Nephron (organoid): ENCODE measurements around the gene MCM10.
"Not testable (repeated sequence)": the region's sequence is repeated elsewhere in the genome, so short reads cannot be mapped to it uniquely, and the experiment has no call there.

Experiments used
- H3K27ac Mint-ChIP-seq, 3 experiments: 2 replicates each; pipeline ENCODE4 v1.8.0; 2020; ENCODE audit warnings: mixed read lengths in 3 of 3, mild to moderate bottlenecking in 2 of 3, moderate library complexity in 1 of 3
- H3K27me3 Mint-ChIP-seq: 2 replicates; pipeline ENCODE4 v1.8.0; 2021; ENCODE audit warnings: low read depth, mild to moderate bottlenecking, moderate library complexity, mixed read lengths
- H3K36me3 Mint-ChIP-seq: 2 replicates; pipeline ENCODE4 v1.8.0; 2020; ENCODE audit warnings: low read depth, mixed read lengths
- H3K4me1 Mint-ChIP-seq: 2 replicates; pipeline ENCODE4 v1.8.0; 2020; ENCODE audit warnings: mixed read lengths
- H3K4me3 Mint-ChIP-seq, 3 experiments: 2 replicates each; pipeline ENCODE4 v1.8.0; 2020; ENCODE audit warnings: mild to moderate bottlenecking in 3 of 3, mixed read lengths in 3 of 3, moderate library complexity in 2 of 3
- H3K9me3 Mint-ChIP-seq: 2 replicates; pipeline ENCODE4 v1.8.0; 2020; ENCODE audit warnings: mixed read lengths
- CTCF ChIP-seq, 3 experiments: fragments of 200-600 bp; sonication (generic); IDR thresholded peaks; one replicate each; pipeline ENCODE4 v1.5.0; 2021; ENCODE audit warnings: antibody characterized with exemption in 3 of 3; ENCODE audit not compliant: unreplicated experiment in 3 of 3

The MCM10 gene

GRCh38 chr10:13140627-13141190 is 20.6 kb upstream of the MCM10 start:
- Mint-ChIP-seq H3K27me3 (no peaks in the 10 kb centered on the region), H3K9me3 (peaks cover 13% of the 10 kb centered on the region), H3K27ac (no peak overlapping the region), H3K4me1 (peaks cover 10% of the 10 kb centered on the region), H3K4me3 (no peak overlapping the region), H3K36me3 (peaks cover 4% of the 10 kb centered on the region)
- TF ChIP-seq CTCF (IDR thresholded peaks at IDR 0.05; ENCODE audit: unreplicated experiment in 3 of 3), result no peak

GRCh38 chr10:13143766-13144165 is 17.6 kb upstream of the MCM10 start:
- H3K4me3 Mint-ChIP-seq, result no peak overlapping the region
- peaks cover 8% of the 10 kb centered on the region for H3K4me1 Mint-ChIP-seq
- no peaks in the 10 kb centered on the region for H3K36me3 Mint-ChIP-seq
- no peaks in the 10 kb centered on the region for H3K27me3 Mint-ChIP-seq
- no peak overlapping the region for H3K27ac Mint-ChIP-seq
- no peak for TF ChIP-seq CTCF (IDR thresholded peaks at IDR 0.05; ENCODE audit: unreplicated experiment in 3 of 3)
- H3K9me3 Mint-ChIP-seq, result peaks cover 19% of the 10 kb centered on the region

GRCh38 chr10:13144814-13145213 is 16.5 kb upstream of the MCM10 start:
- Mint-ChIP-seq H3K27ac (no peak overlapping the region), H3K27me3 (no peaks in the 10 kb centered on the region), H3K36me3 (no peaks in the 10 kb centered on the region), H3K9me3 (peaks cover 21% of the 10 kb centered on the region), H3K4me3 (no peak overlapping the region), H3K4me1 (peaks cover 5% of the 10 kb centered on the region)
- TF ChIP-seq CTCF (IDR thresholded peaks at IDR 0.05; ENCODE audit: unreplicated experiment in 3 of 3), result no peak

GRCh38 chr10:13146379-13146778 is 15.0 kb upstream of the MCM10 start:
- peaks cover 21% of the 10 kb centered on the region for H3K9me3 Mint-ChIP-seq
- H3K27me3 Mint-ChIP-seq, result no peaks in the 10 kb centered on the region
- no peak overlapping the region for H3K27ac Mint-ChIP-seq
- no peak overlapping the region for H3K4me3 Mint-ChIP-seq
- no peaks in the 10 kb centered on the region for H3K36me3 Mint-ChIP-seq
- H3K4me1 Mint-ChIP-seq, result no peaks in the 10 kb centered on the region
- no peak for TF ChIP-seq CTCF (IDR thresholded peaks at IDR 0.05; ENCODE audit: unreplicated experiment in 3 of 3)

- H3K36me3 Mint-ChIP-seq, result no peaks in the 10 kb centered on the region
- no peak for TF ChIP-seq CTCF (IDR thresholded peaks at IDR 0.05; ENCODE audit: unreplicated experiment in 3 of 3)
- H3K4me1 Mint-ChIP-seq, result no peaks in the 10 kb centered on the region
- no peak overlapping the region for H3K4me3 Mint-ChIP-seq
- H3K9me3 Mint-ChIP-seq, result peaks cover 21% of the 10 kb centered on the region
- H3K27me3 Mint-ChIP-seq, result no peaks in the 10 kb centered on the region
- H3K27ac Mint-ChIP-seq, result no peak overlapping the region
Observed at GRCh38 chr10:13147161-13147560, 14.2 kb upstream of the MCM10 start.

GRCh38 chr10:13152296-13152695 is 9.1 kb upstream of the MCM10 start:
- no peaks in the 10 kb centered on the region for H3K27me3 Mint-ChIP-seq
- TF ChIP-seq CTCF (IDR thresholded peaks at IDR 0.05; ENCODE audit: unreplicated experiment in 3 of 3), result no peak
- no peak overlapping the region for H3K4me3 Mint-ChIP-seq
- peaks cover 10% of the 10 kb centered on the region for H3K9me3 Mint-ChIP-seq
- no peak overlapping the region for H3K27ac Mint-ChIP-seq
- no peaks in the 10 kb centered on the region for H3K4me1 Mint-ChIP-seq
- no peaks in the 10 kb centered on the region for H3K36me3 Mint-ChIP-seq

GRCh38 chr10:13155860-13156259 is 5.5 kb upstream of the MCM10 start:
- not testable (repeated sequence) for H3K9me3 Mint-ChIP-seq, H3K4me3 Mint-ChIP-seq, H3K4me1 Mint-ChIP-seq, H3K36me3 Mint-ChIP-seq, H3K27me3 Mint-ChIP-seq, H3K27ac Mint-ChIP-seq
